IPS DF 6.9 (cell line): ENCODE data around the gene SCNN1G.

Source experiments
- DNase-seq: peaks from one replicate; pipeline ENCODE4 v3.0.0-alpha.2; 2013; ENCODE audit warnings: low read depth, low spot score
- H3K27ac ChIP-seq: one replicate; pipeline ENCODE4 v1.5.1; 2013; ENCODE audit warnings: low read length, control low read depth
- H3K27me3 ChIP-seq: 2 replicates; pipeline ENCODE4 v1.6.1; 2013; ENCODE audit warnings: mild to moderate bottlenecking, low read length; ENCODE audit not compliant: control insufficient read depth, insufficient read depth
- H3K36me3 ChIP-seq: 2 replicates; pipeline ENCODE4 v1.6.1; 2013; ENCODE audit warnings: low read length; ENCODE audit not compliant: control insufficient read depth, insufficient read depth
- H3K4me1 ChIP-seq: 2 replicates; pipeline ENCODE4 v1.6.1; 2013; ENCODE audit warnings: low read length; ENCODE audit not compliant: control insufficient read depth, insufficient read depth
- H3K4me3 ChIP-seq: 2 replicates; pipeline ENCODE4 v1.5.1; 2013; ENCODE audit warnings: mild to moderate bottlenecking, low read length
- H3K9me3 ChIP-seq: 2 replicates; pipeline ENCODE4 v1.6.1; 2013; ENCODE audit warnings: low read length, inconsistent platforms; ENCODE audit not compliant: control insufficient read depth, insufficient read depth
- WGBS: extraction: QIAGEN DNeasy Blood & Tissue Kit; methylation state at CpG from one replicate; pipeline ENCODE4 v1.1.7; 2013; ENCODE audit warnings: mixed read lengths, missing lambda C conversion rate; ENCODE audit not compliant: insufficient read length, insufficient coverage; 5-methylcytosine and 5-hydroxymethylcytosine counted together

Gene SCNN1G

GRCh38 chr16:23196539-23196938 is 14.0 kb downstream of the SCNN1G start:
- DNase-seq = no peak
- H3K27ac ChIP-seq = no peak overlapping the region
- no peaks in the 10 kb centered on the region for H3K36me3 ChIP-seq
- no peak overlapping the region for H3K4me3 ChIP-seq
- H3K4me1 ChIP-seq = peaks cover 6% of the 10 kb centered on the region; the same call in 1 of the 2 replicates
- no peaks in the 10 kb centered on the region for H3K9me3 ChIP-seq
- no peaks in the 10 kb centered on the region for H3K27me3 ChIP-seq
- WGBS = no CpG with 5 or more reads among the region's 5 CpGs

- WGBS = no CpG with 5 or more reads among the region's 1 CpG
- Histone ChIP-seq H3K27me3 (no peaks in the 10 kb centered on the region), H3K4me1 (peaks cover 1% of the 10 kb centered on the region; the same call in 1 of the 2 replicates), H3K9me3 (no peaks in the 10 kb centered on the region), H3K36me3 (no peaks in the 10 kb centered on the region), H3K27ac (no peak overlapping the region), H3K4me3 (no peak overlapping the region)
- DNase-seq = no peak
These were observed 19.6 kb downstream of the SCNN1G start for GRCh38 chr16:23202166-23202565.

- Histone ChIP-seq H3K27ac (no peak overlapping the region), H3K9me3 (no peaks in the 10 kb centered on the region), H3K27me3 (no peaks in the 10 kb centered on the region), H3K4me3 (no peak overlapping the region), H3K4me1 (no peaks in the 10 kb centered on the region), H3K36me3 (no peaks in the 10 kb centered on the region)
- DNase-seq = no peak
- no CpG with 5 or more reads among the region's 7 CpGs for WGBS
These were observed 24.4 kb downstream of the SCNN1G start for GRCh38 chr16:23206986-23207385.

GRCh38 chr16:23207485-23207884 is 24.9 kb downstream of the SCNN1G start:
- Histone ChIP-seq H3K4me1 (no peaks in the 10 kb centered on the region), H3K9me3 (no peaks in the 10 kb centered on the region), H3K36me3 (no peaks in the 10 kb centered on the region), H3K4me3 (no peak overlapping the region), H3K27ac (no peak overlapping the region), H3K27me3 (no peaks in the 10 kb centered on the region)
- WGBS = no CpG with 5 or more reads among the region's 3 CpGs
- no peak for DNase-seq

GRCh38 chr16:23209606-23210005 is 27.1 kb downstream of the SCNN1G start:
- H3K36me3 ChIP-seq = no peaks in the 10 kb centered on the region

GRCh38 chr16:23213831-23214230 is 31.3 kb downstream of the SCNN1G start:
- H3K27ac ChIP-seq = no peak overlapping the region

More at GRCh38 chr16:23209606-23210005, 27.1 kb downstream of the SCNN1G start:
- Histone ChIP-seq H3K4me3 (no peak overlapping the region), H3K27ac (no peak overlapping the region), H3K27me3 (no peaks in the 10 kb centered on the region), H3K9me3 (no peaks in the 10 kb centered on the region), H3K4me1 (no peaks in the 10 kb centered on the region)
- no CpG with 5 or more reads among the region's 9 CpGs for WGBS
- DNase-seq = no peak

GRCh38 chr16:23214796-23215195 is 32.3 kb downstream of the SCNN1G start:
- H3K4me1 ChIP-seq = no peaks in the 10 kb centered on the region
- DNase-seq = no peak
- H3K4me3 ChIP-seq = no peak overlapping the region
- H3K27me3 ChIP-seq = no peaks in the 10 kb centered on the region
- no CpG with 5 or more reads among the region's 7 CpGs for WGBS
- H3K36me3 ChIP-seq = no peaks in the 10 kb centered on the region
- no peak overlapping the region for H3K27ac ChIP-seq
- H3K9me3 ChIP-seq = no peaks in the 10 kb centered on the region

More at GRCh38 chr16:23213831-23214230, 31.3 kb downstream of the SCNN1G start:
- no peaks in the 10 kb centered on the region for H3K36me3 ChIP-seq
- no peaks in the 10 kb centered on the region for H3K4me1 ChIP-seq
- WGBS = no CpG with 5 or more reads among the region's 3 CpGs
- H3K4me3 ChIP-seq = no peak overlapping the region
- no peaks in the 10 kb centered on the region for H3K27me3 ChIP-seq
- no peaks in the 10 kb centered on the region for H3K9me3 ChIP-seq
- DNase-seq = no peak

- Histone ChIP-seq H3K27me3 (no peaks in the 10 kb centered on the region), H3K4me1 (no peaks in the 10 kb centered on the region), H3K9me3 (no peaks in the 10 kb centered on the region), H3K4me3 (no peak overlapping the region), H3K27ac (no peak overlapping the region), H3K36me3 (no peaks in the 10 kb centered on the region)
- WGBS = no CpG with 5 or more reads among the region's 10 CpGs
- no peak for DNase-seq
These were observed 32.9 kb downstream of the SCNN1G start for GRCh38 chr16:23215435-23215834.

GRCh38 chr16:23216658-23217246 is 34.2 kb downstream of the SCNN1G start:
- Histone ChIP-seq H3K27ac (no peak overlapping the region), H3K9me3 (no peaks in the 10 kb centered on the region), H3K4me3 (no peak overlapping the region), H3K27me3 (no peaks in the 10 kb centered on the region), H3K36me3 (no peaks in the 10 kb centered on the region), H3K4me1 (no peaks in the 10 kb centered on the region)
- no peak for DNase-seq
- no CpG with 5 or more reads among the region's 4 CpGs for WGBS

- Histone ChIP-seq H3K9me3 (no peaks in the 10 kb centered on the region), H3K27ac (no peak overlapping the region), H3K4me3 (no peak overlapping the region), H3K36me3 (no peaks in the 10 kb centered on the region), H3K27me3 (no peaks in the 10 kb centered on the region), H3K4me1 (no peaks in the 10 kb centered on the region)
- no CpG with 5 or more reads among the region's 8 CpGs for WGBS
- DNase-seq = no peak
These were observed 35.1 kb downstream of the SCNN1G start for GRCh38 chr16:23217646-23218045.

- H3K9me3 ChIP-seq = no peaks in the 10 kb centered on the region; the same call in 1 of the 2 replicates
- H3K4me1 ChIP-seq = no peaks in the 10 kb centered on the region; the same call in 1 of the 2 replicates
- no peak overlapping the region for H3K27ac ChIP-seq
- DNase-seq = no peak
- H3K27me3 ChIP-seq = no peaks in the 10 kb centered on the region
- H3K4me3 ChIP-seq = no peak overlapping the region
- H3K36me3 ChIP-seq = no peaks in the 10 kb centered on the region
These were observed 40.4 kb downstream of the SCNN1G start for GRCh38 chr16:23222929-23223328.
